C4-2B (cell line): ENCODE data around the gene TECPR1.

Source experiments
- CTCF ChIP-seq: fragments of 450-650 bp; conservative IDR thresholded peaks from 2 replicates; pipeline ENCODE4 v1.5.1; 2017; ENCODE audit warnings: mild to moderate bottlenecking
- ZFX ChIP-seq: fragments of 450-650 bp; IDR thresholded peaks from 2 replicates; pipeline ENCODE4 v1.6.1; 2017

- no peak for TF ChIP-seq CTCF
- no peak for TF ChIP-seq ZFX
These were observed 40.1 kb downstream of the TECPR1 start for GRCh38 chr7:98211676-98212531.
